ENCODE results near the gene ASB2. TPM values are rescaled to one million over a fixed set of nuclear protein-coding genes. Genes with fewer than 3 reads are reported as not detected.

ASB2 gene
- total RNA-seq, 1 donor from 2014 or later, result 24.1 TPM

DNA sequence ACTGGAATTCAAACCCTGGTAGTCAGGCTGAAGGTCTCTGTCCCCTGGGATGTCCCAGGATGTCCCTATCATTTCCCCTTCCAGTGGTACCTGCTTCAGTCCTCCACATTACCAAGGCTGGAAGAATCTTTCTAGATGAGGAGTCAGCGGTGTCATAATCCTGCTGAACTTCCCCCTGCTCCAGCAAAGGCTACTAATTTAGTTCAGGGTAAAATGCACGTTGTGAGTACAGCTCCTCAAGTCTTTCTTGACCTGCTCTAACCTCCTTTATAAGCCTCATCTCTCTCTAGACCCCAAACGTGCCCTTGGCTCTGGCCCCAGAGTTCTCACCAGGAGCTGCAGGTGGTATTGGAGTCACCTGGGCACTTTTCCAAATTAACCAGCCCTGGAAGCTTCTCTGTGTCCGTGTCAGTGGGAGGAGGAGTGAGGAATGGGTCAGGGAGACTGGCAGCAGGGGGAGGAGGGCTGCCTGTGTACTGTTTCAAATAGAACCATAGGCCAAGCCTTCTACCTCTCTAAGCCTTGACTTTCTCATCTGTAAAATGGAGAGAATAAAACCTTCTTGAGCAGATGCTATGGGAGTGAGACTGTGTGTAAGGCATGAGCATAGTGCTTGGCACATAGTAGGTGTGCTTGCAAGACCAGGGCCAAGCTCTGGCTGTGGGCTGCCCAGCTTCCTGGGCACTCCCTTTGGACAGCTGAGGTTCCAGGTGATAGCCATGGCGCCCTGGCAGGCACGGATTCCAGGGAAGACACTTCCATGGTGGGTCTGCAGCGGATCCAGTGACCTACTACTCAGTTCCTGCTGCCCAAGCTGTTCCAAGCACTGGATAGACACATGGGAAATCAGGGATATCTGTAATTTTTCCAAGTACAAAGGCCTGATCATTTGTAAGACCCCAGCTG, 24.5 kb downstream of the ASB2 start:
- H3K27me3 ChIP-seq, result no peaks in the 10 kb centered on the region
- no peak overlapping the region for H3K27ac ChIP-seq
- no peak for DNase-seq (ENCODE audit: extremely low spot score in 2 of 2)
- intact Hi-C loops (cut with DNase I), result no loop called here
- no peak overlapping the region for H3K4me3 ChIP-seq
- TF ChIP-seq, protein P1, sequence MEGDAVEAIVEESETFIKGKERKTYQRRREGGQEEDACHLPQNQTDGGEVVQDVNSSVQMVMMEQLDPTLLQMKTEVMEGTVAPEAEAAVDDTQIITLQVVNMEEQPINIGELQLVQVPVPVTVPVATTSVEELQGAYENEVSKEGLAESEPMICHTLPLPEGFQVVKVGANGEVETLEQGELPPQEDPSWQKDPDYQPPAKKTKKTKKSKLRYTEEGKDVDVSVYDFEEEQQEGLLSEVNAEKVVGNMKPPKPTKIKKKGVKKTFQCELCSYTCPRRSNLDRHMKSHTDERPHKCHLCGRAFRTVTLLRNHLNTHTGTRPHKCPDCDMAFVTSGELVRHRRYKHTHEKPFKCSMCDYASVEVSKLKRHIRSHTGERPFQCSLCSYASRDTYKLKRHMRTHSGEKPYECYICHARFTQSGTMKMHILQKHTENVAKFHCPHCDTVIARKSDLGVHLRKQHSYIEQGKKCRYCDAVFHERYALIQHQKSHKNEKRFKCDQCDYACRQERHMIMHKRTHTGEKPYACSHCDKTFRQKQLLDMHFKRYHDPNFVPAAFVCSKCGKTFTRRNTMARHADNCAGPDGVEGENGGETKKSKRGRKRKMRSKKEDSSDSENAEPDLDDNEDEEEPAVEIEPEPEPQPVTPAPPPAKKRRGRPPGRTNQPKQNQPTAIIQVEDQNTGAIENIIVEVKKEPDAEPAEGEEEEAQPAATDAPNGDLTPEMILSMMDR (IDR thresholded peaks at IDR 0.05), result no peak
- TF ChIP-seq POLR2A (IDR thresholded peaks at IDR 0.05) (no peak), POLR2AphosphoS5 (IDR thresholded peaks at IDR 0.05; ENCODE audit: insufficient read depth in 1 of 2, low read depth in 1 of 2) (no peak)
- H3K4me1 ChIP-seq, result no peaks in the 10 kb centered on the region
- no peaks in the 10 kb centered on the region for H3K9me3 ChIP-seq
- H3K36me3 ChIP-seq, result no peaks in the 10 kb centered on the region

DNA sequence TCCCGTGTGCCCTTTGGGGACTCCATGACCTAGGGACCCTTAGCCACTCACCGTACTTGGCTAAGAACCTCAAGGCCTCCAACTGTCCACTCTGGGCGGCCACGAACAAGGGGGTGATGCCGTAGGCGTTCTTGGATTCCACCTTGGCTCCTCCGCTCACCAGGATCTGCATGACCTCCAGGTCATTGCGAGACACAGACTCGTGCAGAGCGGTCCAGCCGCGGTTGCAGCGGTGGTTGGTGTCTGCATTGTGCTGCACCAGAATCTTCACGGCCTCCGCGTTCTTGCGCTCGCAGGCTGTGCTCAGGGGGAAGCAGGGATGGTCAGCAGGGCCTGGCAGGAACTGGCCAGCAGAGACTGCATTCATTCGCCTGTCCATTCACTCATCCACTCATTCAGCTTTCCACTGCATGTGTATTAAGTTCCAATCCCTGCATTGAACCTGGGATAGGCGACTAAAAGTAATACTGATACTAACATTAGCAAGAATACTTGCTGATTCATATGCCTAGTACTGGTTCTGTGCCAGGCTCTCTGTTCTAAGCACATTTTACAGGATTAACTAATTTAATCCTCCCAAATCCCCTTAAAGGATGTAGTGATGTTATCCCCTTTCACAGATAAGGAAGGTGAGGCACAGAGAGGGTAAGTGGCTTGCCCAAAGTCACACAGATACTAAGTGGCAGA, 25.3 kb downstream of the ASB2 start:
- TF ChIP-seq, protein P1 (IDR thresholded peaks at IDR 0.05), result no peak
- TF ChIP-seq POLR2A (IDR thresholded peaks at IDR 0.05) (no peak), POLR2AphosphoS5 (IDR thresholded peaks at IDR 0.05; ENCODE audit: insufficient read depth in 1 of 2, low read depth in 1 of 2) (no peak)
- Histone ChIP-seq H3K9me3 (no peaks in the 10 kb centered on the region), H3K4me1 (peaks cover 5% of the 10 kb centered on the region), H3K27me3 (no peaks in the 10 kb centered on the region), H3K36me3 (no peaks in the 10 kb centered on the region), H3K4me3 (no peak overlapping the region), H3K27ac (no peak overlapping the region)
- DNase-seq (ENCODE audit: extremely low spot score in 2 of 2), result no peak
- intact Hi-C loops (cut with DNase I), result no loop called here

DNA sequence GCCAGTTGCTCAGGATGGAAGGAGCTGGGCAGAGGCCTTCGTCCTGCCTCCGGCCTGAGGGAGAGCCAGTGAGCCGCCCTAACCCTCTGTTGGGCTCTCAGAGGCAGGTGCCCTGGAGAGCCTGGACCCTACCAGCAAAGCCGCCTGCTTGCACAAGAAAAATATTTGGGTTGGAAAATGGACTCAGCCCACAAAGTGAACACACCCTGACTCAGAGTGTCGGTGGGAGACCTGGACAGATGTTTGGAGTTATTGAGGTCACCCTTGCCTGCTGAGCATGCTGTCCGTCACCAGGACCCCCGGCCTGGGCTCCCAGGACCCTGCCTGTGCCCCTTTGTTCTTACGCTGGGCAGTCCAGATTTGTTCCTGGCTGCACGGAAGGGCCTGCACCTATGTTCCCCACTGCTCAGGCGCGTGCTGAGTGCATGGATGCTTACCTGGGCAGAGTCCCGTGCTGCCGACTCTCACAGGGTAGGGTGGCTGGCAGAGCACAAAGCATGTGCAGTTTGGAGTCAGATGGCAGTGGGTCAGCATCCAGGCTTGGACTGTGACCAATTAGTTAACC, 26.8 kb downstream of the ASB2 start:
- Histone ChIP-seq H3K4me1 (peaks cover 8% of the 10 kb centered on the region), H3K4me3 (no peak overlapping the region), H3K9me3 (no peaks in the 10 kb centered on the region), H3K36me3 (no peaks in the 10 kb centered on the region), H3K27me3 (no peaks in the 10 kb centered on the region), H3K27ac (no peak overlapping the region)
- intact Hi-C loops (cut with DNase I), result no loop called here
- no peak for DNase-seq (ENCODE audit: extremely low spot score in 2 of 2)
- TF ChIP-seq, protein P1 (IDR thresholded peaks at IDR 0.05), result no peak
- TF ChIP-seq POLR2AphosphoS5 (IDR thresholded peaks at IDR 0.05; ENCODE audit: insufficient read depth in 1 of 2, low read depth in 1 of 2), result no peak
- no peak for TF ChIP-seq POLR2A (IDR thresholded peaks at IDR 0.05)

DNA sequence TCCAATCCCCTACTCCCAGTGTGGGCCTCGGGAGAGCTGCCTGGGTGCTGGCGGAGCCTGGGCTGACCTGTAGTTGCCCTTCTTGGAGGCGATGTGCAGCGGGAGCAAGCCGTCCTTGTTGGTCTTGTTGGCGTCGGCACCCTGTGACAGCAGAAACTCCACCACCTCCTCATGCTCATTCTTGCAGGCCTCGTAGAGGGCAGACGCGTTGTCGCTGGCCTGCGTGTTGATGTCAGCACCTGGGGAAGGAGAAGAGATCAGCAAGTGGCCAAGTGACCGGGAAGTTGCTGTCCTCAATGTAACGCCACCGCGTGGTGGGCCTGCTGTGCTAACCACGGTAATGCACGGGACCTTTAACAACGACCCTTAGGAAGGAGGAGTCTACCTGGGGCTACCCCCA, 29.1 kb downstream of the ASB2 start:
- intact Hi-C loops (cut with DNase I), result no loop called here
- no peak for DNase-seq (ENCODE audit: extremely low spot score in 2 of 2)
- TF ChIP-seq, protein P1 (IDR thresholded peaks at IDR 0.05), result no peak
- TF ChIP-seq POLR2AphosphoS5 (IDR thresholded peaks at IDR 0.05; ENCODE audit: insufficient read depth in 1 of 2, low read depth in 1 of 2) (no peak), POLR2A (IDR thresholded peaks at IDR 0.05) (no peak)
- no peaks in the 10 kb centered on the region for H3K36me3 ChIP-seq
- no peak overlapping the region for H3K4me3 ChIP-seq
- H3K9me3 ChIP-seq, result no peaks in the 10 kb centered on the region
- no peaks in the 10 kb centered on the region for H3K27me3 ChIP-seq
- peaks cover 8% of the 10 kb centered on the region for H3K4me1 ChIP-seq
- no peak overlapping the region for H3K27ac ChIP-seq
